Hepatocyte (in vitro differentiated cells): ENCODE measurements around the gene ADGRA1. TPM values are rescaled to one million over a fixed set of nuclear protein-coding genes. Genes with fewer than 3 reads are reported as not detected.

Source experiments
- DNase-seq: peaks from one replicate; pipeline ENCODE4 v3.0.0-alpha.2; 2016; ENCODE audit warnings: low spot score
- H2AFZ ChIP-seq: fragments of 200-600 bp; sonication (generic); 2 replicates; pipeline ENCODE4 v1.6.0; 2016; ENCODE audit warnings: antibody characterized with exemption, mild to moderate bottlenecking
- H3K27ac ChIP-seq: fragments of 200-600 bp; sonication (generic); 2 replicates; pipeline ENCODE4 v1.5.1; 2016; ENCODE audit warnings: mild to moderate bottlenecking
- H3K27me3 ChIP-seq: fragments of 200-600 bp; sonication (generic); 2 replicates; pipeline ENCODE4 v1.6.1; 2016
- H3K36me3 ChIP-seq: fragments of 200-600 bp; sonication (generic); replicated peaks from 2 replicates; pipeline ENCODE4 v1.5.1; 2016; ENCODE audit warnings: low read depth; ENCODE audit not compliant: insufficient read depth
- H3K4me1 ChIP-seq: fragments of 200-600 bp; sonication (generic); 2 replicates; pipeline ENCODE4 v1.5.1; 2016; ENCODE audit warnings: mild to moderate bottlenecking, moderate library complexity; ENCODE audit not compliant: insufficient read depth
- H3K4me2 ChIP-seq: fragments of 200-600 bp; sonication (generic); 2 replicates; pipeline ENCODE4 v1.6.0; 2016
- H3K4me3 ChIP-seq: fragments of 200-600 bp; sonication (generic); 2 replicates; pipeline ENCODE4 v1.5.1; 2016; ENCODE audit warnings: mild to moderate bottlenecking
- H3K79me2 ChIP-seq: fragments of 200-600 bp; sonication (generic); 2 replicates; pipeline ENCODE4 v1.6.0; 2017; ENCODE audit warnings: mild to moderate bottlenecking
- H3K9me2 ChIP-seq: fragments of 200-600 bp; sonication (generic); replicated peaks from 2 replicates; pipeline ENCODE4 v1.6.0; 2017; ENCODE audit warnings: mild to moderate bottlenecking; ENCODE audit not compliant: insufficient read depth
- H3K9me3 ChIP-seq: fragments of 200-600 bp; sonication (generic); 2 replicates; pipeline ENCODE4 v1.5.1; 2016; ENCODE audit warnings: low read depth, mild to moderate bottlenecking
- H4K20me1 ChIP-seq: fragments of 200-600 bp; sonication (generic); 2 replicates; pipeline ENCODE4 v1.6.0; 2016; ENCODE audit warnings: mild to moderate bottlenecking; ENCODE audit not compliant: insufficient read depth, poor library complexity, severe bottlenecking
- CTCF ChIP-seq: fragments of 200-600 bp; sonication (generic); IDR thresholded peaks from 2 replicates; pipeline ENCODE4 v1.5.1; 2016; ENCODE audit warnings: antibody characterized with exemption, mild to moderate bottlenecking; ENCODE audit not compliant: poor library complexity
- EZH2 ChIP-seq: fragments of 200-600 bp; sonication (generic); IDR thresholded peaks from 2 replicates; pipeline ENCODE4 v1.6.1; 2016; ENCODE audit warnings: antibody characterized with exemption, mild to moderate bottlenecking, borderline replicate concordance
- EZH2phosphoT487 ChIP-seq: fragments of 200-600 bp; sonication (generic); IDR thresholded peaks from one replicate; pipeline ENCODE4 v1.6.1; 2018; ENCODE audit warnings: antibody characterized with exemption, mild to moderate bottlenecking, low read depth, moderate library complexity; ENCODE audit not compliant: unreplicated experiment, severe bottlenecking
- WGBS: methylation state at CpG from one replicate; pipeline ENCODE4 v1.1.6; 2016; ENCODE audit warnings: low lambda C conversion rate; ENCODE audit errors: missing lambda C conversion rate; 5-methylcytosine and 5-hydroxymethylcytosine counted together
- polyA plus RNA-seq: library from polyadenylated mRNA; unstranded; fragments of >200 nt; fragmentation: Nextera tagmentation; extraction: Ambion mirVana; gene quantifications from 2 replicates; pipeline ENCODE4 v1.2.1, GENCODE V29; 2016
- total RNA-seq: library from RNA; depleted of rRNA; stranded (reverse); fragments of >200 nt; gene quantifications from 2 replicates; pipeline ENCODE4 v1.2.3, GENCODE V29; 2014

Gene ADGRA1
- total and polyA plus RNA-seq, 2 experiments from 2014 or later = 0.47 TPM; not detected in 1

- 100% methylated on average over 5 of the region's 17 CpGs for WGBS
- H3K27me3 ChIP-seq = no peaks in the 10 kb centered on the region
These were observed 45.7 kb upstream of the ADGRA1 start for GRCh38 chr10:133042061-133042460.

GRCh38 chr10:133042816-133043215 lies 44.9 kb upstream of the ADGRA1 start:
- TF ChIP-seq EZH2phosphoT487 (no peak), CTCF (no peak), EZH2 (no peak)
- WGBS = 90% methylated on average over 17 of the region's 18 CpGs
- H3K4me3 ChIP-seq = no peak overlapping the region
- DNase-seq = no peak
- no peaks in the 10 kb centered on the region for H3K79me2 ChIP-seq
- no peak overlapping the region for H3K27ac ChIP-seq
- H3K9me3 ChIP-seq = no peaks in the 10 kb centered on the region
- H4K20me1 ChIP-seq = no peaks in the 10 kb centered on the region
- no peak overlapping the region for H2AFZ ChIP-seq
- no peaks in the 10 kb centered on the region for H3K4me1 ChIP-seq
- no peak overlapping the region for H3K4me2 ChIP-seq
- H3K9me2 ChIP-seq = no peaks in the 10 kb centered on the region
- H3K36me3 ChIP-seq = no peaks in the 10 kb centered on the region
- no peaks in the 10 kb centered on the region for H3K27me3 ChIP-seq

More at GRCh38 chr10:133042061-133042460, 45.7 kb upstream of the ADGRA1 start:
- H3K4me2 ChIP-seq = no peak overlapping the region
- H3K9me2 ChIP-seq = no peaks in the 10 kb centered on the region
- H3K9me3 ChIP-seq = no peaks in the 10 kb centered on the region
- no peaks in the 10 kb centered on the region for H4K20me1 ChIP-seq
- no peaks in the 10 kb centered on the region for H3K4me1 ChIP-seq
- no peak for DNase-seq
- TF ChIP-seq EZH2 (no peak), EZH2phosphoT487 (no peak), CTCF (no peak)
- no peak overlapping the region for H3K4me3 ChIP-seq
- H3K36me3 ChIP-seq = no peaks in the 10 kb centered on the region
- H3K27ac ChIP-seq = no peak overlapping the region
- H3K79me2 ChIP-seq = no peaks in the 10 kb centered on the region
- no peak overlapping the region for H2AFZ ChIP-seq

GRCh38 chr10:133043541-133044225 lies 44.0 kb upstream of the ADGRA1 start:
- no peaks in the 10 kb centered on the region for H3K4me1 ChIP-seq
- H3K27ac ChIP-seq = no peak overlapping the region
- H3K27me3 ChIP-seq = no peaks in the 10 kb centered on the region

More at GRCh38 chr10:133043541-133044225, 44.0 kb upstream of the ADGRA1 start:
- H4K20me1 ChIP-seq = no peaks in the 10 kb centered on the region
- no peak for DNase-seq
- no peak overlapping the region for H2AFZ ChIP-seq
- 86% methylated on average over 16 of the region's 18 CpGs for WGBS
- no peaks in the 10 kb centered on the region for H3K9me2 ChIP-seq
- H3K4me2 ChIP-seq = no peak overlapping the region
- no peak overlapping the region for H3K4me3 ChIP-seq
- no peaks in the 10 kb centered on the region for H3K79me2 ChIP-seq
- H3K36me3 ChIP-seq = no peaks in the 10 kb centered on the region
- TF ChIP-seq EZH2 = no peak
- no peak for TF ChIP-seq EZH2phosphoT487
- TF ChIP-seq CTCF = no peak
- H3K9me3 ChIP-seq = no peaks in the 10 kb centered on the region
